Thyroid gland (tissue), 4 donors: ENCODE measurements around the gene AHRR. TPM values are rescaled to one million over a fixed set of nuclear protein-coding genes. Genes with fewer than 3 reads are reported as not detected.

ENCODE experiments used
- DNase-seq, 2 donors: peaks; one replicate each; pipeline ENCODE4 v3.0.0-alpha.2; 2019
- H3K27ac ChIP-seq, 3 donors: fragments of 200-600 bp; sonication (generic); 1 replicate in 2 of 3; 2 replicates in 1 of 3; pipeline ENCODE4 v1.5.1; 2016 to 2019; ENCODE audit warnings: mild to moderate bottlenecking in 1 of 3, moderate library complexity in 1 of 3
- H3K27me3 ChIP-seq: fragments of 200-600 bp; sonication (generic); one replicate; pipeline ENCODE4 v1.5.1; 2019
- H3K36me3 ChIP-seq, 2 donors: fragments of 200-600 bp; sonication (generic); one replicate each; pipeline ENCODE4 v1.5.1; 2016 to 2019
- H3K4me1 ChIP-seq, 2 donors: fragments of 200-600 bp; sonication (generic); one replicate each; pipeline ENCODE4 v1.5.1; 2017 to 2019
- H3K4me3 ChIP-seq, 3 donors: fragments of 200-600 bp; sonication (generic); replicated peaks in 1 of 3; 1 replicate in 2 of 3; 2 replicates in 1 of 3; pipeline ENCODE4 v1.5.1; 2016; ENCODE audit warnings: mild to moderate bottlenecking in 1 of 3
- H3K9me3 ChIP-seq: fragments of 200-600 bp; sonication (generic); one replicate; pipeline ENCODE4 v1.5.1; 2017
- CTCF ChIP-seq, 6 experiments: fragments of 200-600 bp in 3 of 6; fragments of 450-650 bp in 3 of 6; sonication (generic) in 3 of 6; IDR thresholded peaks; one replicate each; pipeline ENCODE4 v1.5.1; 2016 to 2019; ENCODE audit warnings: antibody characterized with exemption in 6 of 6, mild to moderate bottlenecking in 2 of 6, inconsistent platforms in 1 of 6, moderate library complexity in 1 of 6
- POLR2A ChIP-seq, 2 donors: fragments of 450-650 bp; IDR thresholded peaks; one replicate each; pipeline ENCODE4 v1.6.1; 2017; ENCODE audit warnings: antibody characterized with exemption in 2 of 2, mild to moderate bottlenecking in 2 of 2, moderate library complexity in 1 of 2
- WGBS, 2 donors: methylation state at CpG; one replicate each; pipeline ENCODE4 v1.1.5; 2017; 5-methylcytosine and 5-hydroxymethylcytosine counted together
- intact Hi-C: fragments of 100-400 bp; cut with DNase I; formaldehyde crosslinking; loops from one replicate; pipeline ENCODE4 v1.15.1; 2023
- total RNA-seq, 4 donors: library from RNA; depleted of rRNA; stranded (reverse); fragments of >200 nt; gene quantifications; one replicate each; pipeline ENCODE4 v1.2.3, GENCODE V29; 2016

AHRR gene
- total RNA-seq, 4 donors from 2014 or later, result 0.88 to 2.1 (median 1.3) TPM

- DNase-seq, result no peak
- intact Hi-C loops, result no loop called here
- no peak overlapping the region for H3K27ac ChIP-seq
- no peak for TF ChIP-seq POLR2A (IDR thresholded peaks at IDR 0.05)
- TF ChIP-seq CTCF (IDR thresholded peaks at IDR 0.05), result no peak
- no peaks in the 10 kb centered on the region for H3K36me3 ChIP-seq
- WGBS, 2 donors, result 75 to 78% methylated on average over 11 to 34 of the region's 34 CpGs
- H3K27me3 ChIP-seq, result peaks cover 17% of the 10 kb centered on the region
- no peak overlapping the region for H3K4me3 ChIP-seq
- peaks cover 5 to 7% of the 10 kb centered on the region in 2 donors for H3K4me1 ChIP-seq
- H3K9me3 ChIP-seq, result no peaks in the 10 kb centered on the region
Measured at GRCh38 chr5:479566-480319, 158.2 kb downstream of the AHRR start.

GRCh38 chr5:481347-481746 is 159.8 kb downstream of the AHRR start:
- no peaks in the 10 kb centered on the region for H3K36me3 ChIP-seq
- TF ChIP-seq CTCF (IDR thresholded peaks at IDR 0.05) (no peak), POLR2A (IDR thresholded peaks at IDR 0.05) (no peak)
- no peak for DNase-seq

GRCh38 chr5:482021-482420 is 160.5 kb downstream of the AHRR start:
- 67% methylated on average over 1 of the region's 24 CpGs; no CpG with 5 or more reads in 1 of the 2 donors for WGBS, 2 donors
- TF ChIP-seq POLR2A (IDR thresholded peaks at IDR 0.05), result no peak
- no peak for TF ChIP-seq CTCF (IDR thresholded peaks at IDR 0.05)
- DNase-seq, result no peak
- no peak overlapping the region for H3K4me3 ChIP-seq
- no peaks in the 10 kb centered on the region for H3K4me1 ChIP-seq
- intact Hi-C loops, result no loop called here
- no peaks in the 10 kb centered on the region for H3K9me3 ChIP-seq
- H3K27me3 ChIP-seq, result peaks cover 11% of the 10 kb centered on the region
- H3K36me3 ChIP-seq, result no peaks in the 10 kb centered on the region
- H3K27ac ChIP-seq, result no peak overlapping the region

More at GRCh38 chr5:481347-481746, 159.8 kb downstream of the AHRR start:
- Histone ChIP-seq H3K27ac (no peak overlapping the region), H3K27me3 (peaks cover 15% of the 10 kb centered on the region), H3K4me3 (no peak overlapping the region), H3K9me3 (no peaks in the 10 kb centered on the region), H3K4me1 (no peaks in the 10 kb centered on the region)
- WGBS, 2 donors, result 76 to 82% methylated on average over 21 to 22 of the region's 23 CpGs
- intact Hi-C loops, result no loop called here

- H3K36me3 ChIP-seq, result no peaks in the 10 kb centered on the region
- 80 to 93% methylated on average over 5 to 25 of the region's 27 CpGs for WGBS, 2 donors
- H3K27ac ChIP-seq, result no peak overlapping the region
- no peaks in the 10 kb centered on the region for H3K4me1 ChIP-seq
- H3K4me3 ChIP-seq, result no peak overlapping the region
- TF ChIP-seq CTCF (IDR thresholded peaks at IDR 0.05) (no peak), POLR2A (IDR thresholded peaks at IDR 0.05) (no peak)
- intact Hi-C loops, result no loop called here
- no peaks in the 10 kb centered on the region for H3K9me3 ChIP-seq
- peaks cover 11% of the 10 kb centered on the region for H3K27me3 ChIP-seq
- DNase-seq, result no peak
Measured at GRCh38 chr5:482506-482905, 161.0 kb downstream of the AHRR start.

- Histone ChIP-seq H3K27me3 (peaks cover 11% of the 10 kb centered on the region), H3K27ac (no peak overlapping the region), H3K4me1 (no peaks in the 10 kb centered on the region), H3K36me3 (no peaks in the 10 kb centered on the region), H3K4me3 (no peak overlapping the region), H3K9me3 (no peaks in the 10 kb centered on the region)
- intact Hi-C loops, result no loop called here
- DNase-seq, result no peak
- WGBS, 2 donors, result 92 to 98% methylated on average over 8 to 15 of the region's 26 CpGs
- no peak for TF ChIP-seq POLR2A (IDR thresholded peaks at IDR 0.05)
- TF ChIP-seq CTCF (IDR thresholded peaks at IDR 0.05), result no peak
Measured at GRCh38 chr5:483011-483410, 161.5 kb downstream of the AHRR start.
